ENCODE results near the gene ITPR2. TPM values are rescaled to one million over a fixed set of nuclear protein-coding genes. Genes with fewer than 3 reads are reported as not detected.

The ITPR2 gene
- total RNA-seq, 1 experiment from 2014 or later, result 14.3 TPM

DNA sequence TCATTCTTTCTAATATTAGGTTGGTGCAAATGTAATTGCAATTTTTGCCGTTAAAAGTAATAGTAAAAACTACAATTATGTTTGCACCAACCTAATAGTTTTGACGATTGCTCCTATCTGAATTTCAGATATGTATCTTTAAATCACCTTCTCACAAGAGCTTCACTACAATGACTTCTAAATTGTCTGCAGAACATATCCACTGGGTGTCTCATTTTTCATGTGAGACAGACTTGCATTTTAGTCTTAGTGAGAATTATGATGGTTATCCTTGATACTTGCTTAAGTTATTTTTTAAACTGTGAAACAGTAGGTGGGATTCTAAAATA lies 84.6 kb downstream of the ITPR2 start:
- H3K27ac Mint-ChIP-seq (ENCODE audit: low read depth, unreplicated experiment), result peak overlapping the region; percentile 80

GRCh38 chr12:26746121-26746714 lies 86.8 kb downstream of the ITPR2 start:
- Mint-ChIP-seq H3K27me3 (ENCODE audit: insufficient read depth, unreplicated experiment) (no peaks in the 10 kb centered on the region), H3K4me1 (ENCODE audit: insufficient read depth, unreplicated experiment) (peaks cover 39% of the 10 kb centered on the region), H3K9me3 (ENCODE audit: unreplicated experiment) (no peaks in the 10 kb centered on the region), H3K4me3 (ENCODE audit: unreplicated experiment) (no peak overlapping the region), H3K36me3 (ENCODE audit: insufficient read depth, unreplicated experiment) (no peaks in the 10 kb centered on the region), H3K27ac (ENCODE audit: low read depth, unreplicated experiment) (peak overlapping the region; percentile 16)
- intact Hi-C loops (cut with micrococcal nuclease), result no loop called here
- ChIA-PET POLR2A (interaction anchor here (1.0 to 1.9 kb wide), 4 partner anchors 8 to 87 kb away, joined by 3 to 5 read pairs (median 4); partner anchors contain the start of gene ITPR2), CTCF (interaction anchor here (0.6 to 0.9 kb wide), 3 partner anchors 29 to 139 kb away, joined by 3 read pairs; no protein-coding TSS in a partner anchor)
- TF ChIP-seq, protein P1, sequence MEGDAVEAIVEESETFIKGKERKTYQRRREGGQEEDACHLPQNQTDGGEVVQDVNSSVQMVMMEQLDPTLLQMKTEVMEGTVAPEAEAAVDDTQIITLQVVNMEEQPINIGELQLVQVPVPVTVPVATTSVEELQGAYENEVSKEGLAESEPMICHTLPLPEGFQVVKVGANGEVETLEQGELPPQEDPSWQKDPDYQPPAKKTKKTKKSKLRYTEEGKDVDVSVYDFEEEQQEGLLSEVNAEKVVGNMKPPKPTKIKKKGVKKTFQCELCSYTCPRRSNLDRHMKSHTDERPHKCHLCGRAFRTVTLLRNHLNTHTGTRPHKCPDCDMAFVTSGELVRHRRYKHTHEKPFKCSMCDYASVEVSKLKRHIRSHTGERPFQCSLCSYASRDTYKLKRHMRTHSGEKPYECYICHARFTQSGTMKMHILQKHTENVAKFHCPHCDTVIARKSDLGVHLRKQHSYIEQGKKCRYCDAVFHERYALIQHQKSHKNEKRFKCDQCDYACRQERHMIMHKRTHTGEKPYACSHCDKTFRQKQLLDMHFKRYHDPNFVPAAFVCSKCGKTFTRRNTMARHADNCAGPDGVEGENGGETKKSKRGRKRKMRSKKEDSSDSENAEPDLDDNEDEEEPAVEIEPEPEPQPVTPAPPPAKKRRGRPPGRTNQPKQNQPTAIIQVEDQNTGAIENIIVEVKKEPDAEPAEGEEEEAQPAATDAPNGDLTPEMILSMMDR (IDR thresholded peaks at IDR 0.05; ENCODE audit: unreplicated experiment), result no peak
- no TSS peak for BruUV-seq (replicated peaks)
- DNase-seq (ENCODE audit: unreplicated experiment), result peak; percentile 54

More for the DNA sequence above, 84.6 kb downstream of the ITPR2 start:
- Mint-ChIP-seq H3K27me3 (ENCODE audit: insufficient read depth, unreplicated experiment) (no peaks in the 10 kb centered on the region), H3K4me3 (ENCODE audit: unreplicated experiment) (peak overlapping the region; percentile 65), H3K36me3 (ENCODE audit: insufficient read depth, unreplicated experiment) (no peaks in the 10 kb centered on the region), H3K9me3 (ENCODE audit: unreplicated experiment) (no peaks in the 10 kb centered on the region), H3K4me1 (ENCODE audit: insufficient read depth, unreplicated experiment) (peaks cover 39% of the 10 kb centered on the region)
- POLR2A ChIA-PET, result interaction anchor here (0.6 to 2.4 kb wide), 4 partner anchors 8 to 103 kb away, joined by 3 to 28 read pairs (median 4); partner anchors contain the start of gene ITPR2
- DNase-seq (ENCODE audit: unreplicated experiment), result no peak
- TF ChIP-seq, protein P1 (IDR thresholded peaks at IDR 0.05; ENCODE audit: unreplicated experiment), result no peak
- CTCF ChIA-PET, result interaction anchor here (1.3 kb wide), 1 partner anchor 95 kb away, joined by 3 read pairs; no protein-coding TSS in a partner anchor
- BruUV-seq (replicated peaks), result no TSS peak
- intact Hi-C loops (cut with micrococcal nuclease), result no loop called here

GRCh38 chr12:26744697-26745440 lies 88.1 kb downstream of the ITPR2 start:
- intact Hi-C loops (cut with micrococcal nuclease), result no loop called here

More at GRCh38 chr12:26744697-26745440, 88.1 kb downstream of the ITPR2 start:
- H3K36me3 Mint-ChIP-seq (ENCODE audit: insufficient read depth, unreplicated experiment), result no peaks in the 10 kb centered on the region
- H3K27me3 Mint-ChIP-seq (ENCODE audit: insufficient read depth, unreplicated experiment), result no peaks in the 10 kb centered on the region
- peaks cover 29% of the 10 kb centered on the region for H3K4me1 Mint-ChIP-seq (ENCODE audit: insufficient read depth, unreplicated experiment)
- CTCF ChIA-PET, result no interaction called here
- BruUV-seq (replicated peaks), result no TSS peak
- no peaks in the 10 kb centered on the region for H3K9me3 Mint-ChIP-seq (ENCODE audit: unreplicated experiment)
- no peak for DNase-seq (ENCODE audit: unreplicated experiment)
- H3K27ac Mint-ChIP-seq (ENCODE audit: low read depth, unreplicated experiment), result peak overlapping the region; percentile 13
- TF ChIP-seq, protein P1 (IDR thresholded peaks at IDR 0.05; ENCODE audit: unreplicated experiment), result no peak
- POLR2A ChIA-PET, result interaction anchor here (1.0 kb wide), 2 partner anchors 9 to 19 kb away, joined by 3 read pairs; no protein-coding TSS in a partner anchor
- H3K4me3 Mint-ChIP-seq (ENCODE audit: unreplicated experiment), result no peak overlapping the region
